ENCODE measurements around the gene NOXA1. TPM values are rescaled to one million over a fixed set of nuclear protein-coding genes. Genes with fewer than 3 reads are reported as not detected.

Gene NOXA1
- total RNA-seq, 1 donor from 2014 or later = 2.6 TPM

DNA sequence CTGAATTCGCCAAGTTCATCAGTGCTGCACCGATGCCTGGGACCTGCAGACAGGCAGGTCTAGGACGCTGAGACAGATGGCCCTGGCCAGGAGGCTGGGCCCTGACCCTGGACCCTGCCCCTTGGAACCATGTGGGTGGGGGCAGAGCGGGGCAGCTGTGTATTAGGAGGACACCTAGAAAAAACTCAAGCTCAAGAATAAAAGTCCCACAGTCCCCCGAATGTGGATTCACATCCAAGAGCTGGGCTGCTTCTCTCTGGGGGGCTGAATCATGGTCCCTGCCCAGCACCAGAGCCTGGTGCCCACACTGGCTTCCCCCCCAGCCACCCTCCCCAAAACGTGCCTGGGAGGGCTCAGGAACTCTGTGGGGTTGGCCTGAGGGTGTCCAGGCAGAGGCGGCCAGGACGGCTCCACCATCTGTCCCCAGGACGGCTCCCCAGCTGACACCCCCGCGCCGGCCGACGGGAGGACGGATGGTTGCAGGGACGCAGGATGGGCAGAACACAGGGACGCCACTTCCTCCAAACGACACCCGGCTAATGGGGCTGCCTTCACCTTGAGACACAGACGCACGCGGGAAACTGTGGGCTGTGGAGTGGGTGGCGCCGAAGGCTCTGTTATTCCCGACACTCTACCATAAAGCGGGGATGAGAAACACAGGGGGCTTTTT is 35.2 kb upstream of the NOXA1 start:
- no peak for DNase-seq

DNA sequence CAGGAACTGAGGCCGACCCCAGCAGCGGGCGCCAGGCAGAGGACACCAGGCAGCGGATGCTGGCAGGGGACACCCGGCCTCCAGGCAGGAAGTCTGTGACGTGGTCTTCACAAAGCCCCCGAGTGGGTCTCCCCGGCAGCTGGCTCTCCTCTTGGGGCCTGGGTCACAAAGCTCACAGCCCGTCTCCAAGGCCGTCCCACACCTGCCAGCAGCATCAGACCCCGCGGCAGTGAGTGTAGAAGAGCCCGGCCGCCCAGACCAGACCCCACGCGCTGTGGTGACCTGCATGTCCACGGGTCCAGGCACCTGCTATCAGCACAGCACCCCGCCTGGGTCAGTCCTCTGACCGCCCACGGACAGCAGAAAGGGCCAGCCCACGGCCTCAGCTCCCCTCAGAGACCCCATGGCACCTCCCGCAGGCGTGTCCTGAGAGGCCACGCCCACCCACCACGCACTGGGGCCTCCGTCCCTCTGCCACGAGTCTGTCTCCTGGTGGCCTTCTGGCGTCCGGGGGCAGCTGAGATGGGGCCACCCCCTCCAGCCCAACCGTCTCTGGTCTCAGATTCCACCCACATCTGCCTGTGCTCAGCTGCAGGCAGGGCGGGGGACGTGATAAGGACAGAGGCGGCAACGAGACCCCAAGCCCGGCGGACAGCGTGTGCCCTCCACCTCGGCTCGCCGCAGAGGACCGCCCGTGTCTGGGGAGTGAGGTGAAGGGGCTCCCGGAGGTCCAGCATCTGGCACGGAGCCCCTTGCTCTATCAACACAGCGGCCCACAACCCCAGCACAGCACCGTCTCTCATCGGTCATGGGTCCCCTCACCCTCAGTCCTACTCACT is 34.4 kb upstream of the NOXA1 start:
- no peak for DNase-seq

DNA sequence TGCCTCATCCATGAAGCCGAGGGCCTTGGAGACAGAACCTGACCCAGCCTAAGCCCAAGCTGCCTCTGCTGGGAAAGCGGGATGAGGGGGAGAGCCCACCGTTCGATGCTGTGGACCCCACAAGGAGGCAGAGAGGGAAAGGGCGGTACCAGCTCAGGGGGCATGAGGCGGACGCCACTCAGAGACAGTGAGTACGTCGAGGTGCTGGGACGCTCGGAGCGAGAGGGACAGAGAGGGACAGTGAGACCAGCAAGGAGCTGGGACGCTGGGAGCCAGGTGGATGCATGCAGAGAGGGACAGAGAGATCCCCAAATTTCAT is 33.8 kb upstream of the NOXA1 start:
- no peak for DNase-seq

DNA sequence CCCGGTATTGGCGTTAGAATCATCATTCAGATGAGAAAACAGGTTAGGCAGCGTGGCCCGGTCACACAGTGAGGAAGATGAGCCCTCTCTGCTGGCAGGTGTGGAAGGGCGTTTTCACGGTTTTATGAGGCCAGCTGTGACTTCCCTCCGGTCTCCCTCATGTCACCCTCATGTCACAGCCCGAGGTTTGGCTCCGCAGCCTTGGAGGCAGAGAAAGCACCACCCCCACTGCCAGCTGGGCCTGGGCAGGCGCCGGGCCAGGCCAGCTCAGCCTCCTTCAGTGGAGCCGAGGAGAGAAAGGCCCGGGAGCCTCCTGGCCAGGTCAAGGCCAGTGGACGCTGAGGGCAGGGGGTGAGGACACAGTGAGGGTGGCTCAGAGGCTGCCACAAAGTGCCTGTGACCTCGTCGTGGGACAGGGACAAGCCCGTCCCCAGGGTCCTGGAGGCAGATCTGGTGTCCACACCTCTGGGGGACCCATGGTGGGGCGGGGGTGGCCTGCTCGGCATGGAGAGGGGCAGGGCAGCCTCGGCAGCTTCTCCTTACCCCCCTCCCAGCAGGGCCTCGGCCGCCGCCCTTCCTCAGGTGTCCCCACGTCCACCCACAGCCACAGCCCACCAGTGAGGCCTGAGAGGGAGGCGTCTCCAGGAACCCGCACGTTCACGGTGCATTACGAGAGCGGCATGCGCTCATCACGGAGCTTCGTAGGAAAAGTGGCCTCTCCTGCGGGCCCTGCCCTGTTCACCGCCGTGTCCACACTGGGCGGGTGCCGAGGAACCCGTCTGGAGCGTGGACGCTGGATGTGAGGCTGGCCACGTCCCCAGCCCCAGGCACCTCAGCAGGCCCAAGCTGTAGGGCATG is 32.4 kb upstream of the NOXA1 start:
- peak; percentile 57 for DNase-seq

GRCh38 chr9:137391411-137391754 is 31.8 kb upstream of the NOXA1 start:
- DNase-seq = peak; percentile 88

GRCh38 chr9:137392232-137393007 is 30.8 kb upstream of the NOXA1 start:
- DNase-seq = no peak

GRCh38 chr9:137393176-137394150 is 29.7 kb upstream of the NOXA1 start:
- DNase-seq = no peak

DNA sequence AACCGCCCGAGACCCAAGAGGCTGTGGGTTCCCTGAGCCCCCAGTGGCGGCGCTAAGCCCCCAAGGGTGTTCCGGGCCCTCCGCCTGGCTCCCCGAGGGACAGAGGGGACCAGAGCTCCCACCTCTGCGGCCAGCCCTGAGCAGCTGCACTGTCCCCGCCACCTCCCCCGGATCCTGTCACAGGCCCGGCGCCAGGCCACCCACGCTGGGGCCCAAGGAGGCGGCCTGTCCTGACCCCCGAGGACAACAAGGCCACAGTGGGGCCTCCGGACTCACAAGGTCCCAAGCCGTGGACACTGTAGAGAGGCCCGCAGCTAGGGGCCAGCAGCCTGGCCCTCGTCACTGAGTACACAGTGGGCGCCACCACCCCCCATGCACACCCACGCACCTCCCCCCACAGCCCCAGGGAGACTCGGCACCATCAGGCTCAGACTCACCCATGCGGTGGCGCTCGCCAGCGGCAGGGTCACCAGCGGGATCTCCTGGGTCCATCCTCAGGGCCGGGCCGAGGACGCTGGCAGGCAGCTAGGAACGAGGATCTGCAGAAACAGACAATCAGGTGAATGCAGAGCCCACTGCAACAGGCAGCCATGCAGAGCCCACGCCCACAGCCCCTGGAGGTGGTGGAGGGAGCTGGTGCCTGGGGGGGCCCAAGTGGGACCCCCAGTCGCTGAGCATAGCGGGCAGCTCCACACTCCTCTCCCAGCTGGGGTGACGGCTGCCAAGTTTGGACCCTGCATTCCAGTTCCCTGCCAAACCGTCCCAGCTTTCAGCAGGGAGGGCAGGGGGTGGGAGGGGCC is 28.1 kb upstream of the NOXA1 start:
- DNase-seq = no peak

DNA sequence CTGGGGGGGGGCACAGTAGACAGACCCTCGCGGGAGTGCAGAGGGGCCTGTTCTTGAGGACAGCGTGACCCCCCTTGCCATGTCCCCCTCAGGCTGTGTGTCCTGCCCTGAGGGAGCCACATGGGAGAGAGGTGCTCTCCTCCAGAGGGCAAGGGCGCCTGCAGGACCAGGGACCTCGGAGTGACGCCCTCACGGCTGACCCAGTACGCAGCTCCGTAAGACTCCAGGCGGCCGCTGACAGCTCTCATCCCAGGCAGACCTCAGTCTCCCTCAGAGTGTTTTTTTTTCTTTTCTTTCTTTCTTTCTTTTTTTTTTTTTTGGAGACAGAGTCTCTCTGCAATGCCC is 27.6 kb upstream of the NOXA1 start:
- DNase-seq = no peak

- no peak for DNase-seq
These were observed 27.0 kb upstream of the NOXA1 start for GRCh38 chr9:137396227-137396626.

- no peak for DNase-seq
These were observed 26.4 kb upstream of the NOXA1 start for GRCh38 chr9:137396634-137397367.

DNA sequence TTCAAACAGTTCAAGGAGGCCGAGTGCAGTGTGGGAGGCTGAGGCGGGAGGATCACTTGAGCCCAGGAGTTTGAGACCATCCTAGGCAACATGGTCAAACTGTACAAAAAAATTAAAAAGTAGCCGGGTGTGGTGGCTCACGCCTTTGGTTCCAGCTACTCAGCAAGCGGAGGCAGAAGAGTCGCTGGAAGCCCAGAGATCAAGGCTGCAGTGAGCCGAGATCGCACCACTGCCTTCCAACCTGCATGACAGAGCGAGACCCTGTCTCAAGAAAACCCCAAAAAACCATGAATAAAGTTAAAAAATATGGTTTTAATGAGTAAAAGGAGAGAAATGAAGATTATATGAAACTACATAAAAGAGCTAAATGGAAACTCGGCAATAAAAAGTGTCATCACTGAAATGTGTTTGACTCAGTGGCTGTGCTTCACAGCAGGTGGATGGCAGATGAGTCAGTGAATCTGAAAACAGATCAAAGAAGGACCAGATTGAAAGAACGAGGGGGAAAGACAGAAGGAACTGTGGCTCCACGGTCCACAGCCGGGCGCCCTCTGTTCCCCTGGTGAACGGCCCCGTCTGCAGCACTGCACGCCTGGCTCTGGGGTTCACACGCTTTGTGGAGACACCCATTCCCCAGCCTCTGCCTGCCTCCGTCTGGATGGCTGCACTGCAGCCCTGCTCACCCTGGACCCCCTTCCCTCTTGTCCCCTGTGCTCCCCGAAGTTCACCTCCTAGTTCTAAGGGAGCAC is 25.3 kb upstream of the NOXA1 start:
- DNase-seq = no peak

DNA sequence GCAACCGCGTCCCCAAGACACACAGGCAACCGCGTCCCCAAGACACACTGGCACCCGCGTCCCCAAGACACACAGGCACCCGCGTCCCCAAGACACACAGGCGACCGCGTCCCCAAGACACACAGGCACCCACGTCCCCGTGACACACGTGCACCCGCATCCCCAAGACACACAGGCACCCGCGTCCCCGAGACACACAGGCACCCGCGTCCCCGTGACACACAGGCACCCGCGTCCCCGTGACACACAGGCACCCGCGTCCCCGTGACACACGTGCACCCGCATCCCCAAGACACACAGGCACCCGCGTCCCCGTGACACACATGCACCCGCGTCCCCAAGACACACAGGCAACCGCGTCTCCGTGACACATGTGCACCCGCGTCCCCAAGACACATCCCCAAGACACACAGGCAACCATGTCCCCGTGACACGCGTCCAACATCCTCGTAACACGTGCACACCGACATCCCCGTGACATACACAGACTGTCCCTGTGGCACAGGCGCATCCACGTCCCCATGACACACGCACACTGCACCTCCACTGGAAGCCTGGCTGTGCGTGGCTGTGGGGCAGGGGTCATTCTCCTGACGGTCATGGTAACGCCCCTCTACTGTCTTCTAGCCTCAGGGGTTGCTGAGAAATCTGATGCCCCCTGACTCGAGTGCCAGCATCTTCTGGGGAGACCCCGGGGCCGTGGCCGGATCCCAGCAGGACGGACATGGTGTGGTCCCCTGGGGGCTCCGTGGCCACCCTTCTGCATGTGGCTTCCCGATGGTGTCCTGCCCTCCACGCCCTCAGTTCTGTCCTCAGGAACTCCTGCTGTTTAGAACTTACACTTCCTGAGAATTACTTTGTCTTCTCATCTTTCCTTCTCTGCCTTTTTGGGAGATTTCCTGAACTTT is 24.4 kb upstream of the NOXA1 start:
- no peak for DNase-seq

DNA sequence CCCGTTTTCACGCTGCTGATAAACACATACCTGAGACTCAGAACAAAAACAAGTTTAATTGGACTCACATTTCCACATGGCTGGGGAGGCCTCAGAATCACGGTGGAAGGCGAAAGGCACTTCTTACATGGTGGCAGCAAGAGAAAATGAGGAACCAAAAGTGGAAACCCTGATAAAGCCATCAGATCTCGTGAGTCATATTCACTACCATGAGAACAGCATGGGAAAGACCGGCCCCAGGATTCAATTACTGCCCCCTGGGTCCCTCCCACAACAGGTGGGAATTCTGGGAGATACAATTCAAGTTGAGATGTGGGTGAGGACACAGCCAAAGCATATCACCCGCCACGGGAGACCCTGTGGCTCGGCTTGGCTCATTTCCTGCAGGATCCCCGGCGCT is 20.4 kb upstream of the NOXA1 start:
- DNase-seq = no peak

- DNase-seq = no peak
These were observed 19.9 kb upstream of the NOXA1 start for GRCh38 chr9:137403269-137403668.

DNA sequence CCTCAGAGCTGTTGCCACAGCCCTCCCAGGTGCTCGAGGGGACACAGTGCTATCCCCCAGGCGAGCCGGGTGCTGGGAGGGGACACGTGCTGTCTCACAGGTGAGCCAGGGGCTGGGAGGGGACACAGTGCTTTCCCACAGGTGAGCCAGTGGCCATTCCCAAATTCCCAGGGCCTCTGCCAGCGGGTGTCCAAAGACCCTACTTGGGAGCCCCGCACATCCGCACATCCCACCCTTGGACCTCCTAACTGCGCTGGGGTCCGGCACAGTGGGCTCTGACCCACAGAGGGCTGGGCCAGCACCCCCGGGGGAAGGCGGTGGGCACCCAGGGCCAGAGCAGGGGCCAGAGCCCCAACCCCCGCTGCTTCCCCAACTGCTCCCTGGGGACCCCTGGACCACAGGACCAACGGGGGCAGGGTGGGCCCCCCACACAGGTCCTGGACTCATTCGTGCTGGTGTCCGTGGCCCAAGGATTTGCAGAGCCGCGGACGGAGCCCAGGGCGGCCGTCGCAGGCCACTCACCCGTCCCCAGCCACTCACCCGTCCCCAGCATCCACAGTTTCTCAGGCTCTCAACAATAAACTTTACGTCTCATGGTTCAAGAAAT is 18.1 kb upstream of the NOXA1 start:
- no peak for DNase-seq

DNA sequence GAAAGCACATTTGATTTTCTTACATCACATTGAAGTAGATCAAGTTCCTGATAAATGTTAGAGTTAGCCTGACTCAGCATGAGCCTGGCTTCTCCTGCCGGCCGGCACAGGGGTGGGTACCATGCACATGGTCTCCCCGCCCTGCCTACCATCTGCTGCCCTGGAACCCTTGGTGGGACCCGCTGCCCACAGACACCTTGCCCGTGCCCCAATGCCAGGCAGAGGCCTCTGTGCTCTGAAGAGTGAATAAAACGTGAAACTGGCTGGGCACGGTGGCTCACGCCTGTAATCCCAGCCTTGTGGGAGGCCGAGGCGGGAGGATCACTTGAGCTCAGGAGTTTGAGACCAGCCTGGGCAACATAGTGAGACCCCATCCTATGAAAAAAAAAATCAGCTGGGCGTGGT is 17.5 kb upstream of the NOXA1 start:
- no peak for DNase-seq
